Nephron (organoid): ENCODE data around the gene TLCD1.
A peak's percentile ranks its signal among the peaks of the same experiment; 100 is the strongest.

Source experiments
- H3K27ac Mint-ChIP-seq, 3 experiments: 2 replicates each; pipeline ENCODE4 v1.8.0; 2020; ENCODE audit warnings: mixed read lengths in 3 of 3, mild to moderate bottlenecking in 2 of 3, moderate library complexity in 1 of 3
- H3K27me3 Mint-ChIP-seq: 2 replicates; pipeline ENCODE4 v1.8.0; 2021; ENCODE audit warnings: low read depth, mild to moderate bottlenecking, moderate library complexity, mixed read lengths
- H3K36me3 Mint-ChIP-seq: 2 replicates; pipeline ENCODE4 v1.8.0; 2020; ENCODE audit warnings: low read depth, mixed read lengths
- H3K4me1 Mint-ChIP-seq: 2 replicates; pipeline ENCODE4 v1.8.0; 2020; ENCODE audit warnings: mixed read lengths
- H3K4me3 Mint-ChIP-seq, 3 experiments: 2 replicates each; pipeline ENCODE4 v1.8.0; 2020; ENCODE audit warnings: mild to moderate bottlenecking in 3 of 3, mixed read lengths in 3 of 3, moderate library complexity in 2 of 3
- H3K9me3 Mint-ChIP-seq: 2 replicates; pipeline ENCODE4 v1.8.0; 2020; ENCODE audit warnings: mixed read lengths
- TF ChIP-seq, protein P1 (sequence below), 3 experiments: fragments of 200-600 bp; sonication (generic); IDR thresholded peaks; one replicate each; pipeline ENCODE4 v1.5.0; 2021; ENCODE audit warnings: antibody characterized with exemption in 3 of 3; ENCODE audit not compliant: unreplicated experiment in 3 of 3

The TLCD1 gene

DNA sequence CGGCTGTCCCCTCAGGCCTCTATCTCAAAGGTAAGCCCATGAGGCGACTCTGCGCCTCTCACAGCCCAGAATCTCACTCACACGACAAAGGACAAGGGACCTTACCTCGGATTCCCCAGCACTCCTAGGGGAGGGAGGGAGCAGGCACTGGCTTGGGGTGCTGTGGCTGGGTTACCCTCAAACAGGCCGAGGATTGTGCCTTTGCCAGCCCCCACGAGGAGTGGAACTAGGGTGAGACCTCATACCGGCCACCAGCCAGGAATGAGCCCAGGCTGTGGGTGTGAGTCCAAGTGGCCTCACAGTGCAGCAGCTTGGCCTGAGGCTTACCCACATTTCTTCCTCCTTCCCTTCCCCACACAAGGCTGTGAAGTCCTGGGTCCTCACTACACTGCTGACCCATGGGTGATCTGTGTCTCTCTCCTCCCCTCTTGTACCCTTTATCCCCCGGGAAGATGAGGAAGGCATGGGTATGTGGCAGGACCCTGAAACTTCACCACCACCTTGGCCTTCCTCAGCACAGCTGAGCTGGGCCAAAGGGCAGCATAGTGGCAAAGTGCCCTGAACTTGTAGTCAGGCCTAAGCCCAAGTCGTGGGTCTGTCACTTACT lies 20.2 kb downstream of the TLCD1 start:
- H3K9me3 Mint-ChIP-seq: no peaks in the 10 kb centered on the region
- no peaks in the 10 kb centered on the region for H3K27me3 Mint-ChIP-seq
- H3K4me3 Mint-ChIP-seq: no peak overlapping the region
- TF ChIP-seq, protein P1, sequence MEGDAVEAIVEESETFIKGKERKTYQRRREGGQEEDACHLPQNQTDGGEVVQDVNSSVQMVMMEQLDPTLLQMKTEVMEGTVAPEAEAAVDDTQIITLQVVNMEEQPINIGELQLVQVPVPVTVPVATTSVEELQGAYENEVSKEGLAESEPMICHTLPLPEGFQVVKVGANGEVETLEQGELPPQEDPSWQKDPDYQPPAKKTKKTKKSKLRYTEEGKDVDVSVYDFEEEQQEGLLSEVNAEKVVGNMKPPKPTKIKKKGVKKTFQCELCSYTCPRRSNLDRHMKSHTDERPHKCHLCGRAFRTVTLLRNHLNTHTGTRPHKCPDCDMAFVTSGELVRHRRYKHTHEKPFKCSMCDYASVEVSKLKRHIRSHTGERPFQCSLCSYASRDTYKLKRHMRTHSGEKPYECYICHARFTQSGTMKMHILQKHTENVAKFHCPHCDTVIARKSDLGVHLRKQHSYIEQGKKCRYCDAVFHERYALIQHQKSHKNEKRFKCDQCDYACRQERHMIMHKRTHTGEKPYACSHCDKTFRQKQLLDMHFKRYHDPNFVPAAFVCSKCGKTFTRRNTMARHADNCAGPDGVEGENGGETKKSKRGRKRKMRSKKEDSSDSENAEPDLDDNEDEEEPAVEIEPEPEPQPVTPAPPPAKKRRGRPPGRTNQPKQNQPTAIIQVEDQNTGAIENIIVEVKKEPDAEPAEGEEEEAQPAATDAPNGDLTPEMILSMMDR (IDR thresholded peaks at IDR 0.05; ENCODE audit: unreplicated experiment in 3 of 3): no peak
- peak overlapping the region in 2 of 3 experiments; percentile 43 to 58 for H3K27ac Mint-ChIP-seq
- peaks cover 5% of the 10 kb centered on the region for H3K4me1 Mint-ChIP-seq
- H3K36me3 Mint-ChIP-seq: peaks cover 23% of the 10 kb centered on the region

DNA sequence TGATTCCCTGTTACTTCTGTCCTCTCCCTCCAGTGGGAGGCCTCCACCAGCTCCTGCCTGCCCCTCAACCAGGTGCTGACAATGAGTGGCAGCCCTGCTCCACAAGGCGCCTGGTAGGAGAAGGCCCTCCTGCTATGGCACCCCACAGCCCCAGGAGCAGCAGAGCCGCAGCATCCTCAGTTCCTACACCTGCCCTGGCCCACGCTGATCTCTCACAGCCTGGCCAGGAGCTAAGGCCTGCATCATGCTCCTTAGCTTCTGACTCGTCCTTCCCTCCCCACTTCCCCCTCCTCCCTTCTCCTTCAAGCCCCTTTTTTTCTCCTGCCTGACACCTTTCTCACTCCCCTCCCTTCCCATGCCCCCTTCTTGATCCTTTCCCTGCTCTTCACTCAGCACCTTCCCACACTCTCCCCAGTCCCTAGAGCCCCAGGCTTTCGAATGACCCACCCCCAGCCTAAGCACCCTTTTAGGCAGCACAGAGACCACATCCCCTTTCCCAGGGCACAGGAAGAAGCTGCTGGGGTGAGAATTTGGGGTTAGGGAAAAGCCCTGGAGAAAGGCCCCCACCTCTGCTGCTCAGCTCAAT lies 20.9 kb downstream of the TLCD1 start:
- TF ChIP-seq, protein P1 (IDR thresholded peaks at IDR 0.05; ENCODE audit: unreplicated experiment in 3 of 3): no peak
- Mint-ChIP-seq H3K4me3 (no peak overlapping the region), H3K27me3 (no peaks in the 10 kb centered on the region), H3K36me3 (peaks cover 28% of the 10 kb centered on the region), H3K27ac (peak overlapping the region in 1 of 3 experiments; percentile 43), H3K4me1 (peaks cover 5% of the 10 kb centered on the region), H3K9me3 (no peaks in the 10 kb centered on the region)

DNA sequence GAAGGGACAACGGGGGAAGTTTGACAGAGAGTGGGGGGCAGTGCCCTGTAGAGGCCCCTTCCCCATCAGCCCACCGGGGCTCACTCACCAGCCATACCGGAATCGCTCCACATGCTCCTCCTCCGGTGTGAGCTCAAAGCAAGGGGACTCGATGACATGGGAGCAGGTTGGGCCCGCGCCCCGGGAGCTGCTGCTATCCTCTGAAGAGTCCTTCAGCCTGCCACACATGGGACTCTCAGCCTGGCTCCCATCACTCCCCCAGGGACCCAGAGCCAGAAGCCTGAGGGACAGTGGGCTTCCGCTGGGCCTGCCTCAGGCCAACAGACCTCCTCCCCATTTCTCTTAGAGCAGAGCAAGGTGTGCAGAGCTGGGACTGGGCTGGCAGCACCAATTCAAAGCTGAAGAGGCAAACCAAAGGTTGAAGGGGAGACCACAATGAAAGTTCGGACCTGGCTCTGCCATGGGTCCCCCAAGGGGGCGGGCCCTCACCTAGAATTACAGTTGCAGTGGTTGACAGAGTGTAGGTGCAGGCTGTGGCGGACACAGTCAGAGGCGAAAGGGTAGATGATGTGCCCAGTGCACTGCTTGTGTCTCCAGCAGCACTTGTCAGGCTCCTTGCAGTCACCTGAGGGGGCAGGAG lies 21.7 kb downstream of the TLCD1 start:
- Mint-ChIP-seq H3K9me3 (no peaks in the 10 kb centered on the region), H3K36me3 (peaks cover 36% of the 10 kb centered on the region), H3K27ac (no peak overlapping the region), H3K4me3 (no peak overlapping the region), H3K27me3 (no peaks in the 10 kb centered on the region), H3K4me1 (peaks cover 5% of the 10 kb centered on the region)
- TF ChIP-seq, protein P1 (IDR thresholded peaks at IDR 0.05; ENCODE audit: unreplicated experiment in 3 of 3): no peak

- no peaks in the 10 kb centered on the region for H3K9me3 Mint-ChIP-seq
- no peaks in the 10 kb centered on the region for H3K27me3 Mint-ChIP-seq
- TF ChIP-seq, protein P1 (IDR thresholded peaks at IDR 0.05; ENCODE audit: unreplicated experiment in 3 of 3): no peak
- peaks cover 5% of the 10 kb centered on the region for H3K4me1 Mint-ChIP-seq
- H3K36me3 Mint-ChIP-seq: peaks cover 41% of the 10 kb centered on the region
- H3K27ac Mint-ChIP-seq: peak overlapping the region in 1 of 3 experiments; percentile 20
- no peak overlapping the region for H3K4me3 Mint-ChIP-seq
Measured at GRCh38 chr17:28703552-28704218, 22.3 kb downstream of the TLCD1 start.

DNA sequence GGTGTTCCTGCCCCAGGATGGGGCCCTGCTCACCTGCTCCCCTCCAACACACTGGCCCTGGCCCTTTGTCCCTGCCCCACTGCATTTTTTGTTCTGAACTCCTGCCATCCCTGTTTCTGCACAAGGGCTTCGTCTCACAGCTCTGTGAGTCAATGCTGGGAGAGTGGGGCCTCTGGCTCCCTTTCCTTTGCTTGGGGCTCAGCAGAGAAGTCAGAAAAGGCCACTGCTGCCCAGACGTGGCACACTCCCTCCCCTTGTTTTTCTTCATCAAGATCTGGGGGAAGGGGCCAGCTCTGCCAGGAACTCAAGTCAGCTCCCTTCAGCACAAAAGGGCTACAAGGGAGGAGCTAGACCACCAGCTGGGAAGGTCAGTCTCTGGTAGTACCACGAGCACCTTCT lies 23.3 kb downstream of the TLCD1 start:
- Mint-ChIP-seq H3K27ac (peak overlapping the region in 1 of 3 experiments; percentile 42), H3K27me3 (no peaks in the 10 kb centered on the region), H3K4me3 (no peak overlapping the region), H3K36me3 (peaks cover 49% of the 10 kb centered on the region), H3K9me3 (no peaks in the 10 kb centered on the region), H3K4me1 (peaks cover 5% of the 10 kb centered on the region)
- TF ChIP-seq, protein P1 (IDR thresholded peaks at IDR 0.05; ENCODE audit: unreplicated experiment in 3 of 3): no peak
